AG04450 (cell line): ENCODE measurements around the gene BCS1L. TPM values are rescaled to one million over a fixed set of nuclear protein-coding genes. Genes with fewer than 3 reads are reported as not detected.

ENCODE experiments used
- CTCF ChIA-PET: fragments of 300-600, 350-600 bp; formaldehyde crosslinking; extraction: SDS; loops from one replicate; lab custom pipeline; 2022; ENCODE audit warnings: antibody characterized with exemption, inconsistent platforms; lab: Charles Lee
- POLR2A ChIA-PET: fragments of 350-600 bp; formaldehyde crosslinking; extraction: SDS; loops from one replicate; lab custom pipeline; 2021; ENCODE audit warnings: antibody characterized with exemption, inconsistent platforms; lab: Yijun Ruan, JAX
- DNase-seq: peaks from one replicate; pipeline ENCODE4 v3.0.0-alpha.2; 2011; ENCODE audit warnings: low read depth, low spot score
- H3K27ac ChIP-seq: one replicate; pipeline ENCODE4 v1.5.1; 2012; ENCODE audit warnings: low read depth, low read length, control low read depth
- H3K27me3 ChIP-seq: one replicate; pipeline ENCODE4 v1.6.0; 2012; ENCODE audit warnings: low read length; ENCODE audit not compliant: control insufficient read depth, insufficient read depth
- H3K4me3 ChIP-seq: 2 replicates; pipeline ENCODE4 v1.5.1; 2011; ENCODE audit warnings: mild to moderate bottlenecking, low read depth, low read length, control low read depth
- H3K9me3 ChIP-seq: 2 replicates; pipeline ENCODE4 v1.5.1; 2012; ENCODE audit warnings: low read length; ENCODE audit not compliant: control insufficient read depth, insufficient read depth
- CTCF ChIP-seq: IDR thresholded peaks from 2 replicates; pipeline ENCODE4 v1.5.1; 2011; ENCODE audit warnings: low read depth, low read length, control low read depth, inconsistent platforms
- polyA plus RNA-seq: library from polyadenylated mRNA; depleted of rRNA; stranded (reverse); fragments of >200 nt; gene quantifications from 2 replicates; pipeline ENCODE4 v1.2.3, GENCODE V29; 2011

BCS1L gene
- polyA plus RNA-seq, 1 experiment: 28.4 TPM

GRCh38 chr2:218698885-218699284 is 39.4 kb downstream of the BCS1L start:
- ChIA-PET POLR2A (no interaction called here), CTCF (interaction anchor here (0.8 to 1.0 kb wide), 2 partner anchors 148 to 149 kb away, joined by 3 read pairs; no protein-coding TSS in a partner anchor)
- no peaks in the 10 kb centered on the region for H3K27me3 ChIP-seq
- H3K27ac ChIP-seq: no peak overlapping the region
- no peaks in the 10 kb centered on the region for H3K9me3 ChIP-seq
- TF ChIP-seq CTCF: no peak
- DNase-seq: no peak
- H3K4me3 ChIP-seq: no peak overlapping the region

GRCh38 chr2:218701806-218702205 is 42.3 kb downstream of the BCS1L start:
- no peak for DNase-seq
- Histone ChIP-seq H3K9me3 (no peaks in the 10 kb centered on the region), H3K27ac (no peak overlapping the region), H3K4me3 (no peak overlapping the region), H3K27me3 (no peaks in the 10 kb centered on the region)
- ChIA-PET POLR2A (no interaction called here), CTCF (interaction anchor here (0.6 to 2.3 kb wide), 4 partner anchors 8 to 145 kb away, joined by 3 to 15 read pairs (median 7); no protein-coding TSS in a partner anchor)
- no peak for TF ChIP-seq CTCF

- H3K9me3 ChIP-seq: no peaks in the 10 kb centered on the region
- ChIA-PET POLR2A (no interaction called here), CTCF (interaction anchor here (1.1 to 2.3 kb wide), 2 partner anchors 16 to 144 kb away, joined by 6 to 15 read pairs; no protein-coding TSS in a partner anchor)
- H3K4me3 ChIP-seq: no peak overlapping the region
- no peak overlapping the region for H3K27ac ChIP-seq
- no peak for DNase-seq
- H3K27me3 ChIP-seq: no peaks in the 10 kb centered on the region
- TF ChIP-seq CTCF: no peak
These were observed 43.9 kb downstream of the BCS1L start for GRCh38 chr2:218703341-218703740.

DNA sequence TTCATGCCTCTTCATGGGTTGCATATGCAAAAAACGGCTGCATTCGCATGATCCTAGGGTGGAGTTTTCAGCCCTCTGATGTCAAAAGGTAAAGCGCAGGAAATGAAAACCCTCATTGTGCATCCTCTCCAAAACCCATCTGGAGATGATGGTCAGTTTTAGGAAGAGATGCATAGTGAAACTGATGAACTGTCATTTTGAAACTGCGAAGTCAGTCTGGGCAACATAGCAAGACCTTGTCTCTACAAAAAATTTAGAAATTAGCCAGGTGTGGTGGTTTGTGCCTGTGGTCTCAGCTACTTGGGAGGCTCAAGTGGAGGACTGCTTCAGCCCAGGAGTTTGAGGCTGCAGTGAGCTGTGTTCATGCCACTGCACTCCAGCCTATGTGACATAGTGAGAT is 48.6 kb downstream of the BCS1L start:
- no peak overlapping the region for H3K4me3 ChIP-seq
- H3K9me3 ChIP-seq: 0 out of 2 replicates have a peak, but pooled peaks cover 2% of the 10 kb centered on the region
- no peak for TF ChIP-seq CTCF
- H3K27ac ChIP-seq: no peak overlapping the region
- H3K27me3 ChIP-seq: no peaks in the 10 kb centered on the region
- ChIA-PET CTCF (interaction anchor here (0.9 to 2.8 kb wide), 3 partner anchors 98 to 144 kb away, joined by 3 to 16 read pairs (median 8); no protein-coding TSS in a partner anchor), POLR2A (no interaction called here)
- DNase-seq: no peak

DNA sequence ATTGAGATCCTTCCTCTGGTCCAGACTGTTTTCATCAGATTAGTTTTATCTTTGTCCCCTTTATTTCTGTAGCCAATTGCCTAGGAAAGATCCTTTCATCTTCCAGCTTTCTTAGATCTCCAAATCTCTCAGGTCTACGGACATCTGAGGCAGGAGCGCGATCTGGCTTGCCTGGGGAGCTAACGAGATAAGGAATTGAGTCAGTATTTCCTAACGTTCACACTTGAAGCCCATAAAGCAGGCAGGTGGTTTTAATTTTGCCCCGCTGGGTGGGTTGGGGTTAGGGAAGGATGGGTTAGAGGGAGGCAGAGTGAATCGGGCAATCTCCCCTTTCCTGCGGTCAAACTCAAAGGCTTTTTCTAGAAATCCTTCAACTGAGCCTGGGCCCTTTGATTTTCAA is 50.4 kb downstream of the BCS1L start:
- ChIA-PET POLR2A (interaction anchor here (0.7 to 1.9 kb wide), 5 partner anchors 22 to 138 kb away, joined by 3 to 7 read pairs (median 3); partner anchors contain the start of genes BCS1L and ZNF142), CTCF (interaction anchor here (0.5 to 3.0 kb wide), 36 partner anchors 8 to 166 kb away, joined by 3 to 44 read pairs (median 4); partner anchors contain the start of genes CYP27A1, PLCD4, RNF25 and STK36)
- Histone ChIP-seq H3K27ac (no peak overlapping the region), H3K27me3 (no peaks in the 10 kb centered on the region), H3K9me3 (0 out of 2 replicates have a peak, but pooled peaks cover 2% of the 10 kb centered on the region), H3K4me3 (no peak overlapping the region)
- DNase-seq: no peak
- TF ChIP-seq CTCF: no peak
